BJ (cell line): ENCODE data around the gene TOX2. TPM values are rescaled to one million over a fixed set of nuclear protein-coding genes. Genes with fewer than 3 reads are reported as not detected.

Experiments used
- CTCF ChIA-PET: fragments of 350-600 bp; formaldehyde crosslinking; extraction: SDS; loops from one replicate; lab custom pipeline; 2021; ENCODE audit warnings: antibody characterized with exemption, inconsistent platforms; lab: Yijun Ruan, JAX
- POLR2A ChIA-PET: fragments of 300-600 bp; sonication (Branson Sonifier 250); formaldehyde crosslinking; extraction: SDS; loops from one replicate; lab custom pipeline; 2021; ENCODE audit warnings: antibody characterized with exemption; lab: Charles Lee
- DNase-seq: peaks from one replicate; pipeline ENCODE4 v3.0.0-alpha.2; 2011; ENCODE audit warnings: low read depth
- H3K27me3 ChIP-seq: 2 replicates; pipeline ENCODE4 v1.6.0; 2011; ENCODE audit warnings: low read length; ENCODE audit not compliant: control insufficient read depth, insufficient read depth
- H3K36me3 ChIP-seq: 2 replicates; pipeline ENCODE4 v1.5.1; 2011; ENCODE audit warnings: low read length; ENCODE audit not compliant: control insufficient read depth, insufficient read depth
- H3K4me3 ChIP-seq: 2 replicates; pipeline ENCODE4 v1.5.1; 2011; ENCODE audit warnings: low read depth, mild to moderate bottlenecking, control low read depth, low read length
- CTCF ChIP-seq: IDR thresholded peaks from 2 replicates; pipeline ENCODE4 v1.5.1; 2011; ENCODE audit warnings: low read depth, mild to moderate bottlenecking, control low read depth, inconsistent platforms, low read length, moderate library complexity; ENCODE audit not compliant: insufficient read depth
- polyA plus RNA-seq: library from polyadenylated mRNA; depleted of rRNA; stranded (reverse); fragments of >200 nt; gene quantifications from 2 replicates; pipeline ENCODE4 v1.2.3, GENCODE V29; 2011

The TOX2 gene
- polyA plus RNA-seq, 1 experiment, result 7.6 TPM

- no peak for TF ChIP-seq CTCF
- Histone ChIP-seq H3K4me3 (no peak overlapping the region), H3K27me3 (no peaks in the 10 kb centered on the region), H3K36me3 (no peaks in the 10 kb centered on the region)
- DNase-seq, result no peak
- CTCF ChIA-PET, result interaction anchor here (1.0 kb wide), 1 partner anchor 32 kb away, joined by 3 read pairs; no protein-coding TSS in a partner anchor
- POLR2A ChIA-PET, result no interaction called here
These were observed 113.5 kb downstream of the TOX2 start for GRCh38 chr20:44028003-44028730.

- ChIA-PET CTCF (no interaction called here), POLR2A (no interaction called here)
These were observed 114.5 kb downstream of the TOX2 start for GRCh38 chr20:44028868-44029847.

GRCh38 chr20:44029848-44030230 lies 115.2 kb downstream of the TOX2 start:
- no peak for DNase-seq
- POLR2A ChIA-PET, result no interaction called here
- CTCF ChIA-PET, result interaction anchor here (0.8 kb wide), 1 partner anchor 15 kb away, joined by 3 read pairs; no protein-coding TSS in a partner anchor
- no peak for TF ChIP-seq CTCF
- Histone ChIP-seq H3K36me3 (no peaks in the 10 kb centered on the region), H3K27me3 (no peaks in the 10 kb centered on the region), H3K4me3 (no peak overlapping the region)

More at GRCh38 chr20:44028868-44029847, 114.5 kb downstream of the TOX2 start:
- no peak for TF ChIP-seq CTCF
- H3K4me3 ChIP-seq, result no peak overlapping the region
- no peak for DNase-seq
- no peaks in the 10 kb centered on the region for H3K27me3 ChIP-seq
- no peaks in the 10 kb centered on the region for H3K36me3 ChIP-seq

- DNase-seq, result no peak
- H3K4me3 ChIP-seq, result no peak overlapping the region
- TF ChIP-seq CTCF, result no peak
- no peaks in the 10 kb centered on the region for H3K27me3 ChIP-seq
- ChIA-PET POLR2A (no interaction called here), CTCF (interaction anchor here (0.8 to 1.1 kb wide), 2 partner anchors 14 to 53 kb away, joined by 3 read pairs; no protein-coding TSS in a partner anchor)
- H3K36me3 ChIP-seq, result no peaks in the 10 kb centered on the region
These were observed 115.7 kb downstream of the TOX2 start for GRCh38 chr20:44030394-44030793.
